Fibroblast of villous mesenchyme (primary cell): ENCODE results near the gene MARK1. TPM values are rescaled to one million over a fixed set of nuclear protein-coding genes. Genes with fewer than 3 reads are reported as not detected.

Experiments
- DNase-seq: peaks from one replicate; pipeline ENCODE4 v3.0.0-alpha.2; 2010; ENCODE audit warnings: low read depth
- H3K4me3 ChIP-seq: 2 replicates; pipeline ENCODE4 v1.5.1; 2011; ENCODE audit warnings: low read depth, mild to moderate bottlenecking, low read length
- total RNA-seq: library from RNA; depleted of rRNA; stranded (reverse); fragments of >200 nt; gene quantifications from 2 replicates; pipeline ENCODE4 v1.2.3, GENCODE V29; 2012
- TF ChIP-seq, protein P1 (sequence below): IDR thresholded peaks from 2 replicates; pipeline ENCODE4 v1.5.1; 2012; ENCODE audit warnings: low read depth, mild to moderate bottlenecking, low read length; ENCODE audit not compliant: insufficient read depth

MARK1 gene
- 0.86 and 1.6 TPM in 2 replicates for total RNA-seq

DNA sequence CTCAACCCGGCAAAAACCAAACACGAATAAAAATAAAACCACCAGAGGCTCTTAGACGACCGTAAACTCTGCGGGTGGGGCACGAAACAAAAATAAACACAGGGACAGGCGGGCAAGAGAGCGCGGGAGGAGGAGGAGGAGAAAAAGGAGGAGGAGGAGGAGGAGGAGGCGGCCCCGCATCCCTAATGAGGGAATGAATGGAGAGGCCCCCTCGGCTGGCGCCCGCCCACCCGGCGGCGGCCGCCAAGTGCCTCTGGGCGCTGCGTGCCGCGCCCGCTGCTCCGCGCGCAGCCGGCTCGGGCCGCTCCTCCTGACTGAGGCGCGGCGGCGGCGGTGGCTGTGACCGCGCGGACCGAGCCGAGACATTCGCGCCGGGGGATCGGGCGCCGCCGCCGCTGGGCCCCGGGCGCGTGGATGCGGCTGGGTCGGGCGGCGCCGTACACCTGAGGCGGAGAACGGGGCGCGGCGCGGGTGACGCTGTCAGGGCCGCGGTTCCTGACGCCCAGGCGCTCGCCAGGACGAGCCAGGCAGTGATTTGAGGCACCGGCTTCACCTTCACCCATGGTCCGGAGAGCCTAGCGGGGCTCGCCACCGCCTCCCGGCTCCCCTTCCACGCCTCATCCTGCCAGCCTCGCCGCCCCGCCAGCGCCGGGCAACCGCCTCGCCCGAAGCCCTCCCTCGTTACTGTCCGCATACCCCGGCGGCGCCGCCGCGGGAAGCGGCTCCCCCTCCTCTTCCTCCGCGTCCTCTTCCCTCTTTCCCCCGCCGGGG lies at the start of gene MARK1:
Gene MARK1, plus strand, starts transcription at position 229 of the 771 bp plus-strand sequence. CDS start 687 bp downstream, outside the sequence.
- DNase-seq: peak; percentile 14
- peak within 1 kb of the TSS; percentile 59 for H3K4me3 ChIP-seq
- TF ChIP-seq, protein P1, sequence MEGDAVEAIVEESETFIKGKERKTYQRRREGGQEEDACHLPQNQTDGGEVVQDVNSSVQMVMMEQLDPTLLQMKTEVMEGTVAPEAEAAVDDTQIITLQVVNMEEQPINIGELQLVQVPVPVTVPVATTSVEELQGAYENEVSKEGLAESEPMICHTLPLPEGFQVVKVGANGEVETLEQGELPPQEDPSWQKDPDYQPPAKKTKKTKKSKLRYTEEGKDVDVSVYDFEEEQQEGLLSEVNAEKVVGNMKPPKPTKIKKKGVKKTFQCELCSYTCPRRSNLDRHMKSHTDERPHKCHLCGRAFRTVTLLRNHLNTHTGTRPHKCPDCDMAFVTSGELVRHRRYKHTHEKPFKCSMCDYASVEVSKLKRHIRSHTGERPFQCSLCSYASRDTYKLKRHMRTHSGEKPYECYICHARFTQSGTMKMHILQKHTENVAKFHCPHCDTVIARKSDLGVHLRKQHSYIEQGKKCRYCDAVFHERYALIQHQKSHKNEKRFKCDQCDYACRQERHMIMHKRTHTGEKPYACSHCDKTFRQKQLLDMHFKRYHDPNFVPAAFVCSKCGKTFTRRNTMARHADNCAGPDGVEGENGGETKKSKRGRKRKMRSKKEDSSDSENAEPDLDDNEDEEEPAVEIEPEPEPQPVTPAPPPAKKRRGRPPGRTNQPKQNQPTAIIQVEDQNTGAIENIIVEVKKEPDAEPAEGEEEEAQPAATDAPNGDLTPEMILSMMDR: no peak

DNA sequence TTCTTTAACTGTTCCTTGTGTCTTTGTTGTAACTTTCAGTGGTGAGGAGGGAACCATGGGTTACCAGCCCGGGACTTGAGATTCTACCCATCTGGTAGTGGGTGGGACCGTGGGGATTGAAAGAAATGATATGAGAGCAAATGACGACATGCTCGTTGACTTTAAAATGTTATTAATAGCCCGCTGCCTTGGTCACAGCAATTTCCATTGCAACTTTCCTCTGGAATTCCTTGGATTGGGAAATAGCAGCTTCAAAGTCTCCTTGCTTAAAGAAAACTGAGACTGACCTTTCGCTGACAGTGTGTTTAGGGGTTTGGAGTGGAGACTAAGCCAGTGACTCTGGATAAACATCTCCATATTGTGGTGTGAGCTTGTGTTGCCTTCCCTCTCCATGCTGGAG lies 44.2 kb upstream of the MARK1 start:
- TF ChIP-seq, protein P1: no peak
- no peak overlapping the region for H3K4me3 ChIP-seq
- peak; percentile 7 for DNase-seq

DNA sequence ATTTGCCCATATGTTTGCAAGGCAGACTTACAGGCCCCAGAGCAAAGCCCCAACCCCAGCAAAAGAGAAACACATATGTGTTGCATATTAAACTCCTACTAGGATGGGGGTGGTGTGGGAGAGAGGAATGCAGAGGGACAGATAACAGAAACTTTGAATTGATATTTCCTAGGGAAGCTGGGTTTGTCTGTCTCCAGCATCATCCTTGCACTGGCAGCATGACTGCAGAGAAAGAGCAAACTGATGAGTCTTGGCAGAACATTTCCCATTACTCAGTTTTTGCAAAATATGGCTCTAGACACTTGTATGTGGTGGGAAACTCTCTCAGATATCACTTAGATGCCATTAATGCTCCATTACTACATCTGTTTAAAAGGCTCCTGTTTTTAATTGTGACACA lies 43.8 kb upstream of the MARK1 start:
- TF ChIP-seq, protein P1: no peak
- no peak overlapping the region for H3K4me3 ChIP-seq
- no peak for DNase-seq

DNA sequence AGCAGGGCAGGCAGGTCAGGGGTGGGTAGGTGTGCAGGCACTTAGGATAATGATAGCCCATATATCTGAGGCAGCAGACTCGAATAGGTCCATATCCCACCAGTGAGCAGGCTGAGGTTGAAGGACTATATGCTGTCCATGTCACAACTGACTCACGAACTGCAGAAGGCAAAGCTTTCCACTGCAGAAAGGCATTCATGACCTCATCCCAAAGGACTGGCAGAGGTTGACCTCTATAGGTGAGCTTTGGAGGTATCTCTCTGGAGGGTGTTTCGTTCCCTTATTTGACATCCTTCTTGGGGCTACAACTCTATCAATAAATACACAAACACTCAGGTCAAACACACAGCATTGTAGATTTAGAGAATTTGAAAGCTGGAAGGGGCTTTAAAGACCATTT lies 42.8 kb upstream of the MARK1 start:
- TF ChIP-seq, protein P1: no peak
- H3K4me3 ChIP-seq: no peak overlapping the region
- DNase-seq: no peak

DNA sequence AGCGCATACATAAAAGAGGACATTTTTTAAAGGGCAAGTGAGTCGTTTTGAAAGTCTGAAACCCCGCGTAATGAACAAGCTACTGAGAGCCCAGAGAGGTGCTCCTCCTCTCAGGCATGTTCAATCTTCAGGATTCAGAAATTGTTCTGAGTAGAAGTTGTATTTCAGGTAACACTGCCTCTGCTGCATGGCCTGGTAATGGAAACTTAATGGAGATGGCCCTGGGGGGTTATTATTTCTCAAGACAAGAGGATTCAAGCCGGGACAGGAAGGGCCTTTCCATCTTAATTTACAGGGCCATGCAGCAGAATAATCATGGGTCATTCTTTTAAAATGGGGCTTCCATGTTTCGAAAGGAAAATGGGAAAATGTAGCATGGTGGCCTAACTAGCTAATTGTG lies 42.1 kb upstream of the MARK1 start:
- TF ChIP-seq, protein P1: no peak
- DNase-seq: no peak
- no peak overlapping the region for H3K4me3 ChIP-seq

DNA sequence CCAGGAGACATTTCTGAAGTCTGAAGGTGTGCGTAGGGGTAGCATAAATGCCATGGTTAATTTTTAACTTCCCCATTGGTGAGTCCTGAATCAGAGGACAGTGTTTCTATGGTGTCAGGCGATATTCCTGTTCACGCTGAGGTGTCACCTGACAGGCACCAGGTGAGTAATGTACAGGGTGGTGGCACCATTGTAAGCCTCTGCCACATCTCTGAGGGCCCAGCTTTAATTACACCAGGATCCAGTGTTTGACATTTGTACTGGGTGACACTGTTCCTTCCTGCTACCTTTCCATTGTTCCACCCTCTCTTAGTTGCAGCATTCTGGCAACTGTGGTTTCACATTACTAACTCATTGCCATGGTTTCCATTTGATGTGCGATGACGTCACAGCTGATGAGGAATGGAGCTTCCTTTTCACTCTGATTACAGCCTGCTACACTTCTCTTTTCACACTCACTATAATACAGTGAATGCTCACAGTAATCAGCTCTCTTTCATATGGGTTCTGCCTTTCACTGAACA lies 40.6 kb upstream of the MARK1 start:
- no peak overlapping the region for H3K4me3 ChIP-seq
- TF ChIP-seq, protein P1: no peak
- DNase-seq: peak; percentile 12
